Aorta (tissue), 5 donors: ENCODE measurements around the gene MBOAT1. TPM values are rescaled to one million over a fixed set of nuclear protein-coding genes. Genes with fewer than 3 reads are reported as not detected.

Source experiments
- ATAC-seq: fragments of 200-7000 bp; cut with Tn5 transposase; one replicate; pipeline ENCODE4 v1.9.1; 2022; ENCODE audit warnings: moderate library complexity; ENCODE audit not compliant: low FRiP score
- DNase-seq, 2 donors: peaks; one replicate each; pipeline ENCODE4 v3.0.0-alpha.2; 2020
- H3K27ac ChIP-seq, 2 donors: one replicate each; pipeline ENCODE4 v1.5.1; 2013; ENCODE audit warnings: low read length in 2 of 2, mild to moderate bottlenecking in 2 of 2, moderate library complexity in 2 of 2, control low read depth in 1 of 2, inconsistent platforms in 1 of 2, low read depth in 1 of 2
- H3K27me3 ChIP-seq, 2 donors: one replicate each; pipeline ENCODE4 v1.6.1; 2013; ENCODE audit warnings: control low read depth in 1 of 2, low read length in 1 of 2, mild to moderate bottlenecking in 1 of 2, moderate library complexity in 1 of 2; ENCODE audit not compliant: insufficient read depth in 2 of 2, control insufficient read depth in 1 of 2
- H3K36me3 ChIP-seq, 2 donors: one replicate each; pipeline ENCODE4 v1.6.1; 2013; ENCODE audit warnings: control low read depth in 1 of 2, low read length in 1 of 2, mild to moderate bottlenecking in 1 of 2; ENCODE audit not compliant: insufficient read depth in 2 of 2, control insufficient read depth in 1 of 2
- H3K4me1 ChIP-seq, 2 donors: one replicate each; pipeline ENCODE4 v1.6.1; 2013; ENCODE audit warnings: low read length in 2 of 2, control low read depth in 1 of 2, mild to moderate bottlenecking in 1 of 2, moderate library complexity in 1 of 2; ENCODE audit not compliant: insufficient read depth in 2 of 2, control insufficient read depth in 1 of 2
- H3K4me3 ChIP-seq, 2 donors: one replicate each; pipeline ENCODE4 v1.5.1; 2013; ENCODE audit warnings: low read length in 2 of 2, control low read depth in 1 of 2, mild to moderate bottlenecking in 1 of 2
- H3K9me3 ChIP-seq: one replicate; pipeline ENCODE4 v1.6.1; 2013; ENCODE audit warnings: mild to moderate bottlenecking, low read length; ENCODE audit not compliant: control insufficient read depth
- WGBS, 2 donors: extraction: QIAGEN DNeasy Blood & Tissue Kit; methylation state at CpG; one replicate each; pipeline ENCODE4 v1.1.7; 2013; 5-methylcytosine and 5-hydroxymethylcytosine counted together
- intact Hi-C, 2 donors: fragments of 100-400 bp; cut with DNase I; formaldehyde crosslinking; loops; one replicate each; pipeline versions ENCODE4 v1.14.2 to v1.15.0; 2022
- polyA plus RNA-seq, 2 donors: library from polyadenylated mRNA; stranded (reverse); fragments of 200-250 nt; gene quantifications; one replicate each; pipeline ENCODE4 v1.2.3, GENCODE V29; 2013
- total RNA-seq, 2 donors: library from RNA; stranded (reverse); fragmentation: NEBNext Ultra II Directional; extraction: Animal tissue kit (Norgen Biotek cat#: 25700); gene quantifications; one replicate each; pipeline ENCODE4 v1.2.1, GENCODE V29; 2021
- donor health status: healthy with polysubstance abuse.
- donor health status: Bipolar disorder and iron deficiency.
- donor health status: DM: no; HTN: no; CAD: no.
- donor health status: DM: no; HTN: no; CAD: no.
- donor health status: DM: yes; HTN: yes; CAD: no.

The MBOAT1 gene
- total and polyA plus RNA-seq, 4 donors, result 2.5 to 13.8 (median 5.5) TPM

DNA sequence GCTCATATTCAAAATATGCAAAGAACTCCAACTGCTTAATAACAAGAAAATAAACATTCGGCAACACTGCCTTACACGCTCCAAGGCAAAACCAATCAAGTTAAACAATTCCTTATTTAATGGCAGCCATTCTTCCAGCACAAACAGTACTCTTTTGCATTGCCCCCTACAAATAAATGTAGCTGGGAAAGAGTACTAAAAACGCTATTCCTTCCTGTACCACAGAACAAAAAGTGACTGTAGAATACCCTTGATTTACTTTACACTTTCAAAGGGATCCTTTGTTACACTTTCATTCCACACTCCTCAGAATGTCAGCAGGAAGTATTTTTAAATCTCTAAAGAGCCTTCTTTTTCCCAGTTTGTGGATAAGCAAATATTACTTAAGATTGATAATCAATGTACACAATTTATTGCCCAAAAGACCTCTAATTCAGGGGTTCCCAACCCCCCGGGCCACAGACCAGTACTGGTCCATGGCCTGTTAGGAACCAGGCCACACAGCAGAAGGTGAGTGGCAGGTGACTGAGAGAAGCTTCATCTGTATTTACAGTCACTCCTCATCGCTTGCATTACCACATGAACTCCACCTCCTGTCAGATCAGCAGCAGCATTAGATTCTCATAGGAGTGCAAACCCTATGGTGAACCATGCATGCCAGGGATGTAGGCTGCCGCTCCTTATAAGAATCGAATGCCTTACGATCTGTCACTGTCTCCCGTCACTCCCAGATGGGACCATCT is 51.6 kb downstream of the MBOAT1 start:
- Histone ChIP-seq H3K27ac (no peak overlapping the region), H3K27me3 (no peaks in the 10 kb centered on the region), H3K36me3 (no peaks in the 10 kb centered on the region), H3K9me3 (no peaks in the 10 kb centered on the region), H3K4me1 (no peaks in the 10 kb centered on the region), H3K4me3 (no peak overlapping the region)
- ATAC-seq (no peak), DNase-seq (no peak)
- 89 to 90% methylated on average over 9 of the region's 9 CpGs for WGBS, 2 donors
- intact Hi-C loops, result no loop called here

- intact Hi-C loops, result no loop called here
- H3K4me1 ChIP-seq, result no peaks in the 10 kb centered on the region
- no peak for ATAC-seq
- no peaks in the 10 kb centered on the region for H3K36me3 ChIP-seq
- no peaks in the 10 kb centered on the region for H3K27me3 ChIP-seq
- 57 to 58% methylated on average over 5 of the region's 5 CpGs for WGBS, 2 donors
- H3K27ac ChIP-seq, result no peak overlapping the region
- H3K4me3 ChIP-seq, result no peak overlapping the region
- DNase-seq, result no peak
- H3K9me3 ChIP-seq, result no peaks in the 10 kb centered on the region
Observed at GRCh38 chr6:20159781-20160540, 52.3 kb downstream of the MBOAT1 start.

- Histone ChIP-seq H3K4me1 (no peaks in the 10 kb centered on the region), H3K36me3 (no peaks in the 10 kb centered on the region), H3K9me3 (no peaks in the 10 kb centered on the region), H3K27ac (no peak overlapping the region), H3K27me3 (no peaks in the 10 kb centered on the region), H3K4me3 (no peak overlapping the region)
- no peak for DNase-seq
- ATAC-seq, result no peak
- 73 to 75% methylated on average over 4 of the region's 4 CpGs for WGBS, 2 donors
- intact Hi-C loops, result no loop called here
Observed at GRCh38 chr6:20159098-20159497, 53.2 kb downstream of the MBOAT1 start.

GRCh38 chr6:20158676-20159075 is 53.6 kb downstream of the MBOAT1 start:
- no peaks in the 10 kb centered on the region for H3K36me3 ChIP-seq
- ATAC-seq (no peak), DNase-seq (no peak)
- no peaks in the 10 kb centered on the region for H3K4me1 ChIP-seq
- no peaks in the 10 kb centered on the region for H3K27me3 ChIP-seq
- no peaks in the 10 kb centered on the region for H3K9me3 ChIP-seq
- no peak overlapping the region for H3K27ac ChIP-seq
- intact Hi-C loops, result no loop called here
- H3K4me3 ChIP-seq, result no peak overlapping the region
- 98% methylated on average over 4 of the region's 4 CpGs for WGBS, 2 donors

DNA sequence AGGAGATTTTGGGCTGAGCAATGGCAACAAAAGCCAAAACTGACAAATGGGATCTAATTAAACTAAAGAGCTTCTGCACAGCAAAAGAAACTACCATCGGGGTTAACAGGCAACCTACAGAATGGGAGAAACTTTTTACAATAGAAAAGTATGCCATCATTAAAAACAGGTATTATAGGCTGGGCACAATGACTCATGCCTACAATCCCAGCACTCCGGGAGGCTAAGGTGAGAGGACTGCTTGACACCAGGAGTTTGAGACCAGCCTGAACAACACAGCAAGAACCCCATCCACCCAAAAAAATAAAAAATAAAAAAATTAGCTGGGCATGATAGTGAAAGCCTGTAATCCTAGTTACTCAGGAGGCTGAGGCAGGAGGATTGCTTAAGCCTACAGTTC is 55.4 kb downstream of the MBOAT1 start:
- Histone ChIP-seq H3K27ac (no peak overlapping the region), H3K9me3 (no peaks in the 10 kb centered on the region), H3K36me3 (no peaks in the 10 kb centered on the region), H3K4me1 (no peaks in the 10 kb centered on the region), H3K4me3 (no peak overlapping the region), H3K27me3 (no peaks in the 10 kb centered on the region)
- intact Hi-C loops, result no loop called here
- DNase-seq, result no peak
- no peak for ATAC-seq
- WGBS, 2 donors, result 90 to 94% methylated on average over 2 of the region's 2 CpGs

GRCh38 chr6:20154753-20155152 is 57.5 kb downstream of the MBOAT1 start:
- no peak overlapping the region for H3K4me3 ChIP-seq
- 89 to 90% methylated on average over 2 of the region's 2 CpGs for WGBS, 2 donors
- intact Hi-C loops, result no loop called here
- no peaks in the 10 kb centered on the region for H3K36me3 ChIP-seq
- DNase-seq (no peak), ATAC-seq (no peak)
- no peaks in the 10 kb centered on the region for H3K9me3 ChIP-seq
- H3K27me3 ChIP-seq, result no peaks in the 10 kb centered on the region
- no peak overlapping the region for H3K27ac ChIP-seq
- no peaks in the 10 kb centered on the region for H3K4me1 ChIP-seq

GRCh38 chr6:20153194-20153593 is 59.1 kb downstream of the MBOAT1 start:
- Histone ChIP-seq H3K4me1 (no peaks in the 10 kb centered on the region), H3K27me3 (no peaks in the 10 kb centered on the region), H3K9me3 (no peaks in the 10 kb centered on the region), H3K36me3 (no peaks in the 10 kb centered on the region), H3K27ac (no peak overlapping the region), H3K4me3 (no peak overlapping the region)
- no peak for DNase-seq
- no peak for ATAC-seq
- intact Hi-C loops, result no loop called here
- WGBS, 2 donors, result 91% methylated on average over 3 of the region's 3 CpGs

GRCh38 chr6:20148433-20148832 is 63.8 kb downstream of the MBOAT1 start:
- no peak for ATAC-seq
- Histone ChIP-seq H3K4me3 (no peak overlapping the region), H3K4me1 (no peaks in the 10 kb centered on the region), H3K36me3 (peaks cover 0 to 6% of the 10 kb centered on the region in 2 donors), H3K27me3 (no peaks in the 10 kb centered on the region), H3K9me3 (no peaks in the 10 kb centered on the region), H3K27ac (no peak overlapping the region)
- DNase-seq, result no peak
- 85 to 91% methylated on average over 4 of the region's 4 CpGs for WGBS, 2 donors
- intact Hi-C loops, result no loop called here

DNA sequence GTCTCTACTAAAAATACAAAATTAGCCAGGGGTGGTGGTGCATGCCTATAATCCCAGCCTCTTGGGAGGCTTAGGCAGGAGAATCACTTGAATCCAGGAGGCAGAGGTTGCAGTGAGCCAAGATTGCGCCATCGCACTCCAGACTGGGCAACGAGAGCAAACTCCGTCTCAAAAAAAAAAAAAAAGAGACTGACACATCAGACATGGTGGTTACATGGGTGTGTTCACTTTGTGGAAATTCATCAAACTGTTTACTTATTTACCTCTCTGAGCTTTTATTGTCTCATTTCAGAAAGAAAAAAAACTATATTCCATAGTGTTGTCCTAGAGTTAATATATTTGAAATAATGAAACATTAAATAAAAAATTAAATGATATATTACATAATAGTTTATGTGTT is 64.8 kb downstream of the MBOAT1 start:
- Histone ChIP-seq H3K4me1 (no peaks in the 10 kb centered on the region), H3K27me3 (no peaks in the 10 kb centered on the region), H3K36me3 (peaks cover 0 to 6% of the 10 kb centered on the region in 2 donors), H3K4me3 (no peak overlapping the region), H3K9me3 (no peaks in the 10 kb centered on the region), H3K27ac (no peak overlapping the region)
- WGBS, 2 donors, result 96 to 98% methylated on average over 4 of the region's 4 CpGs
- intact Hi-C loops, result no loop called here
- ATAC-seq (no peak), DNase-seq (no peak)
